T-helper 9 cell (primary cell): ENCODE measurements around the gene MAP3K21.
A peak's percentile ranks its signal among the peaks of the same experiment; 100 is the strongest.

Experiments used
- DNase-seq: peaks from one replicate; pipeline ENCODE4 v3.0.0-alpha.2; 2020

The MAP3K21 gene

GRCh38 chr1:233326811-233327650, 493 bp upstream of the MAP3K21 start:
- DNase-seq = peak; percentile 83

- DNase-seq = peak; percentile 14
Measured at GRCh38 chr1:233328142-233328921, 808 bp downstream of the MAP3K21 start.

- DNase-seq = no peak
Measured at GRCh38 chr1:233331676-233332519, 4.4 kb downstream of the MAP3K21 start.

- no peak for DNase-seq
Measured at GRCh38 chr1:233333086-233333485, 5.6 kb downstream of the MAP3K21 start.

GRCh38 chr1:233334092-233334491, 6.6 kb downstream of the MAP3K21 start:
- DNase-seq = no peak

- no peak for DNase-seq
Measured at GRCh38 chr1:233336554-233337456, 9.3 kb downstream of the MAP3K21 start.

GRCh38 chr1:233337505-233337904, 10.0 kb downstream of the MAP3K21 start:
- DNase-seq = no peak

GRCh38 chr1:233338102-233338501, 10.6 kb downstream of the MAP3K21 start:
- no peak for DNase-seq

- DNase-seq = no peak
Measured at GRCh38 chr1:233340031-233340555, 12.6 kb downstream of the MAP3K21 start.

- DNase-seq = no peak
Measured at GRCh38 chr1:233340966-233341516, 13.5 kb downstream of the MAP3K21 start.

- no peak for DNase-seq
Measured at GRCh38 chr1:233342086-233342485, 14.6 kb downstream of the MAP3K21 start.

- DNase-seq = no peak
Measured at GRCh38 chr1:233343262-233343661, 15.7 kb downstream of the MAP3K21 start.

GRCh38 chr1:233347338-233347737, 19.8 kb downstream of the MAP3K21 start:
- no peak for DNase-seq

GRCh38 chr1:233349137-233349536, 21.6 kb downstream of the MAP3K21 start:
- no peak for DNase-seq

GRCh38 chr1:233354983-233355382, 27.5 kb downstream of the MAP3K21 start:
- no peak for DNase-seq

GRCh38 chr1:233355841-233356704, 28.5 kb downstream of the MAP3K21 start:
- no peak for DNase-seq

GRCh38 chr1:233356705-233356987, 29.1 kb downstream of the MAP3K21 start:
- DNase-seq = no peak

GRCh38 chr1:233357595-233358397, 30.3 kb downstream of the MAP3K21 start:
- DNase-seq = no peak

GRCh38 chr1:233359431-233359830, 31.9 kb downstream of the MAP3K21 start:
- no peak for DNase-seq

GRCh38 chr1:233359905-233360304, 32.4 kb downstream of the MAP3K21 start:
- DNase-seq = no peak
